ENCODE data around the gene GUCA2B. TPM values are rescaled to one million over a fixed set of nuclear protein-coding genes. Genes with fewer than 3 reads are reported as not detected.

Gene GUCA2B
- total RNA-seq, 1 experiment from 2014 or later, result not detected

DNA sequence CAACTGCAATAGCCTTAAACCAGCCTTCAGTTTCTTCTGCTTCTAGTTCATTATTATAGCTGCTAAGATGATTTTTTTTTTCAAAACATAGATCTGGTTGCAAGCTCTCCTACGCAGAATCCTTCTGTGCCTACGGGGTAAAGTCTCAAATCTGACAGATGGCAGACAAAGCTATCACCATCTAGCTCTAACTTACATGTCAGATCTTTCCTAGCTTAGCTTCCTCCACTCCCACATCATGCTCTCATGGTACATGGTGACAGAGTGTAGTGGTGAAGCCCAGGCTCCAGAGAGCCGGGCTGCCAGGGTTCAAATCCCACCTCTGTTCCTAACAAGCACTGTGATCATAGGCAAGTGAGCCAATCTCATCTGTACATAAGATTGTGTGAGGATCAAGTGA lies 24.2 kb upstream of the GUCA2B start:
- H4K5ac ChIP-seq (ENCODE audit: insufficient read length, low read depth, low read length), result no peak overlapping the region
- H3K27ac ChIP-seq (ENCODE audit: insufficient read length, low read depth, low read length), result no peak overlapping the region
- Mint-ChIP-seq H3K27ac (no peak overlapping the region), H3K27me3 (ENCODE audit: low read depth) (peaks cover 5% of the 10 kb centered on the region), H3K9me3 (no peaks in the 10 kb centered on the region; a peak in 1 of 5 replicates), H3K36me3 (ENCODE audit: insufficient read depth in 1 of 3, low read depth in 3 of 3) (no peaks in the 10 kb centered on the region), H3K4me1 (no peaks in the 10 kb centered on the region), H3K4me3 (no peak overlapping the region)
- H3K18ac ChIP-seq (ENCODE audit: insufficient read length, low read depth, low read length), result no peak overlapping the region
- H2BK5ac ChIP-seq (ENCODE audit: insufficient read length, low read length), result no peak overlapping the region
- no peak overlapping the region for H3K4ac ChIP-seq (ENCODE audit: low read depth, low read length)
- no peaks in the 10 kb centered on the region for H4K20me1 ChIP-seq (ENCODE audit: control insufficient read depth, insufficient read depth, insufficient read length)
- no peak overlapping the region for H2AFZ ChIP-seq (ENCODE audit: low read length)
- no peak overlapping the region; the same call in 1 of the 2 replicates for H3K14ac ChIP-seq (ENCODE audit: insufficient read depth, low read length)
- H4K8ac ChIP-seq (replicated peaks; ENCODE audit: insufficient read length, low read depth, low read length), result no peak overlapping the region
- DNase-seq, result no peak
- no peak overlapping the region for H4K91ac ChIP-seq (ENCODE audit: insufficient read length, low read depth, low read length)
- H3K9me3 ChIP-seq (ENCODE audit: control insufficient read depth, low read depth, low read length), result no peaks in the 10 kb centered on the region
- H3K79me2 ChIP-seq (ENCODE audit: insufficient read depth, low read length), result no peaks in the 10 kb centered on the region
- no CpG with 5 or more reads among the region's 3 CpGs for WGBS (ENCODE audit: extremely low coverage, insufficient read length, low lambda C conversion rate)
- H3K4me1 ChIP-seq (ENCODE audit: insufficient read depth, low read length), result no peaks in the 10 kb centered on the region
- H3K9ac ChIP-seq (ENCODE audit: extremely low read depth, insufficient read length, low read length), result no peak overlapping the region
- no peaks in the 10 kb centered on the region for H3K27me3 ChIP-seq (ENCODE audit: insufficient read depth, low read length)
- H2BK15ac ChIP-seq (ENCODE audit: low read depth, low read length), result no peak overlapping the region
- H2AK5ac ChIP-seq (ENCODE audit: insufficient read length, low read length), result no peak overlapping the region
- H3K23ac ChIP-seq (ENCODE audit: insufficient read length, low read depth, low read length), result no peak overlapping the region
- H3K4me2 ChIP-seq (ENCODE audit: insufficient read depth, insufficient read length, low read length), result no peak overlapping the region
- no peak overlapping the region for H3K56ac ChIP-seq (ENCODE audit: insufficient read length, low read depth, low read length)
- H3K23me2 ChIP-seq (ENCODE audit: insufficient read length, low read depth, low read length, poor library complexity, severe bottlenecking), result no peaks in the 10 kb centered on the region
- H3K79me1 ChIP-seq (ENCODE audit: insufficient read depth, low read depth, low read length, poor library complexity, severe bottlenecking), result no peaks in the 10 kb centered on the region
- no peak overlapping the region for H2BK12ac ChIP-seq (ENCODE audit: insufficient read length, low read depth, low read length)
- no peak overlapping the region for H3T11ph ChIP-seq (ENCODE audit: low read length)
- H2BK20ac ChIP-seq (ENCODE audit: low read depth, low read length, poor library complexity, severe bottlenecking), result no peak overlapping the region
- TF ChIP-seq, protein P1, sequence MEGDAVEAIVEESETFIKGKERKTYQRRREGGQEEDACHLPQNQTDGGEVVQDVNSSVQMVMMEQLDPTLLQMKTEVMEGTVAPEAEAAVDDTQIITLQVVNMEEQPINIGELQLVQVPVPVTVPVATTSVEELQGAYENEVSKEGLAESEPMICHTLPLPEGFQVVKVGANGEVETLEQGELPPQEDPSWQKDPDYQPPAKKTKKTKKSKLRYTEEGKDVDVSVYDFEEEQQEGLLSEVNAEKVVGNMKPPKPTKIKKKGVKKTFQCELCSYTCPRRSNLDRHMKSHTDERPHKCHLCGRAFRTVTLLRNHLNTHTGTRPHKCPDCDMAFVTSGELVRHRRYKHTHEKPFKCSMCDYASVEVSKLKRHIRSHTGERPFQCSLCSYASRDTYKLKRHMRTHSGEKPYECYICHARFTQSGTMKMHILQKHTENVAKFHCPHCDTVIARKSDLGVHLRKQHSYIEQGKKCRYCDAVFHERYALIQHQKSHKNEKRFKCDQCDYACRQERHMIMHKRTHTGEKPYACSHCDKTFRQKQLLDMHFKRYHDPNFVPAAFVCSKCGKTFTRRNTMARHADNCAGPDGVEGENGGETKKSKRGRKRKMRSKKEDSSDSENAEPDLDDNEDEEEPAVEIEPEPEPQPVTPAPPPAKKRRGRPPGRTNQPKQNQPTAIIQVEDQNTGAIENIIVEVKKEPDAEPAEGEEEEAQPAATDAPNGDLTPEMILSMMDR (conservative IDR thresholded peaks at IDR 0.05), result no peak
- no peak overlapping the region for H2BK120ac ChIP-seq (ENCODE audit: low read depth, low read length, poor library complexity, severe bottlenecking)
